Lung (tissue), 16 donors: ENCODE measurements around the gene BABAM2. TPM values are rescaled to one million over a fixed set of nuclear protein-coding genes. Genes with fewer than 3 reads are reported as not detected.

ENCODE experiments used
- ATAC-seq: fragments of 200-7000 bp; cut with Tn5 transposase; one replicate; pipeline ENCODE4 v1.9.1; 2020; ENCODE audit warnings: moderate number of reproducible peaks; ENCODE audit not compliant: insufficient read depth, low FRiP score
- DNase-seq, 3 donors: peaks; one replicate each; pipeline ENCODE4 v3.0.0-alpha.2; 2013 to 2017
- H3K27ac ChIP-seq, 2 donors: one replicate each; pipeline ENCODE4 v1.5.1; 2013; ENCODE audit warnings: mild to moderate bottlenecking in 2 of 2, moderate library complexity in 2 of 2, control low read depth in 1 of 2, inconsistent platforms in 1 of 2, low read depth in 1 of 2, low read length in 1 of 2
- H3K27me3 ChIP-seq, 3 donors: one replicate each; pipeline ENCODE4 v1.5.1; 2013; ENCODE audit warnings: low read length in 2 of 3; ENCODE audit not compliant: control insufficient read depth in 3 of 3, insufficient read depth in 3 of 3
- H3K36me3 ChIP-seq, 4 donors: one replicate each; pipeline ENCODE4 v1.5.1; 2013; ENCODE audit warnings: low read length in 4 of 4, mild to moderate bottlenecking in 1 of 4, moderate library complexity in 1 of 4; ENCODE audit not compliant: control insufficient read depth in 4 of 4, insufficient read depth in 4 of 4
- H3K4me1 ChIP-seq, 5 donors: one replicate each; pipeline ENCODE4 v1.5.1; 2013; ENCODE audit warnings: low read length in 5 of 5, mild to moderate bottlenecking in 2 of 5, moderate library complexity in 1 of 5; ENCODE audit not compliant: control insufficient read depth in 5 of 5, insufficient read depth in 5 of 5
- H3K4me3 ChIP-seq: one replicate; pipeline ENCODE4 v1.5.1; 2013; ENCODE audit warnings: mild to moderate bottlenecking, control low read depth, moderate library complexity
- H3K9ac ChIP-seq, 2 donors: one replicate each; pipeline ENCODE4 v1.5.1; 2013; ENCODE audit warnings: low read length in 2 of 2, control low read depth in 1 of 2; ENCODE audit not compliant: insufficient read depth in 1 of 2
- H3K9me3 ChIP-seq, 4 donors: one replicate each; pipeline ENCODE4 v1.5.1; 2013; ENCODE audit warnings: low read length in 3 of 4, mild to moderate bottlenecking in 1 of 4, moderate library complexity in 1 of 4; ENCODE audit not compliant: control insufficient read depth in 4 of 4, insufficient read depth in 3 of 4
- CTCF ChIP-seq: IDR thresholded peaks from 2 replicates; pipeline ENCODE4 v1.5.1; 2012; ENCODE audit warnings: mild to moderate bottlenecking; ENCODE audit errors: control extremely low read depth, extremely low read depth
- WGBS, 2 donors: extraction: QIAGEN DNeasy Blood & Tissue Kit; methylation state at CpG; one replicate each; pipeline ENCODE4 v1.1.7; 2013; 5-methylcytosine and 5-hydroxymethylcytosine counted together
- long read RNA-seq, 5 donors: transcript quantifications; one replicate each; lab custom pipeline, GENCODE V29; 2026
- polyA plus RNA-seq, 2 donors: library from polyadenylated mRNA; stranded (reverse); fragments of 200-250 nt; gene quantifications; one replicate each; pipeline ENCODE4 v1.2.1, GENCODE V29; 2013
- total RNA-seq, 2 donors: library from RNA; depleted of rRNA in 1 of 2; stranded (reverse); fragments of >200 nt in 1 of 2; gene quantifications; one replicate each; pipeline ENCODE4 v1.2.1, GENCODE V29; 2014 to 2021
- donor health status: control.
- donor health status: control.
- donor health status: Bipolar disorder and iron deficiency.
- donor health status: healthy.
- donor health status: DM: yes; HTN: yes; CAD: no.

BABAM2 gene
- 10 to 100 TPM; 40.9 to 43.3 TPM for total RNA-seq
- polyA plus RNA-seq, result 10 to 100 TPM; 19.0 to 26.4 TPM
- long read RNA-seq, donor 1, partial matches to known transcripts, result 0 of 2 reads
- long read RNA-seq, donor 1, other reads (novel, unspliced or antisense), result 0 of 2 reads
- long read RNA-seq, donor 2, partial matches to known transcripts, result 0 of 3 reads
- long read RNA-seq, donor 2, other reads (novel, unspliced or antisense), result 0 of 3 reads
- long read RNA-seq, donor 3, partial matches to known transcripts, result 0 of 4 reads
- long read RNA-seq, donor 3, other reads (novel, unspliced or antisense), result 0 of 4 reads
- long read RNA-seq, donor 4, partial matches to known transcripts, result 0 of 2 reads
- long read RNA-seq, donor 4, other reads (novel, unspliced or antisense), result 0 of 2 reads
- long read RNA-seq, donor 5, transcript BABAM2-204 (12 exons, 1,657 nt), result major isoform, 8 of 19 reads
- long read RNA-seq, donor 5, partial matches to known transcripts, result 7 of 19 reads
- long read RNA-seq, donor 5, other reads (novel, unspliced or antisense), result 0 of 19 reads

- peak within 1 kb of the TSS; percentile 90 to 92 for H3K9ac ChIP-seq
- peak within 1 kb of the TSS; percentile 74 for H3K4me3 ChIP-seq
- no peak for TF ChIP-seq CTCF
- H3K4me1 ChIP-seq, result peaks cover 0 to 15% (median 0%) of the 10 kb centered on the region in 5 donors
- peak within 1 kb of the TSS; percentile 81 to 92 for H3K27ac ChIP-seq
- peaks cover 0 to 2% (median 0%) of the 10 kb centered on the region in 4 donors for H3K36me3 ChIP-seq
- ATAC-seq (peak; percentile 99), DNase-seq (peak; percentile 88 to 93 (median 90))
- no peaks in the 10 kb centered on the region for H3K27me3 ChIP-seq
- WGBS, 2 donors, result 0 to 1% methylated on average over 73 to 79 of the region's 79 CpGs
- H3K9me3 ChIP-seq, result no peaks in the 10 kb centered on the region
Observed at GRCh38 chr2:27890146-27890923, at the start of gene BABAM2, which contains the start of gene RBKS. TSS of gene BABAM2 (plus strand) at chr2:27890729. CDS start at chr2:27894557, 3,828 bp downstream. TSS of gene RBKS (minus strand) at chr2:27890387. CDS start at chr2:27890345, 42 bp downstream.

DNA sequence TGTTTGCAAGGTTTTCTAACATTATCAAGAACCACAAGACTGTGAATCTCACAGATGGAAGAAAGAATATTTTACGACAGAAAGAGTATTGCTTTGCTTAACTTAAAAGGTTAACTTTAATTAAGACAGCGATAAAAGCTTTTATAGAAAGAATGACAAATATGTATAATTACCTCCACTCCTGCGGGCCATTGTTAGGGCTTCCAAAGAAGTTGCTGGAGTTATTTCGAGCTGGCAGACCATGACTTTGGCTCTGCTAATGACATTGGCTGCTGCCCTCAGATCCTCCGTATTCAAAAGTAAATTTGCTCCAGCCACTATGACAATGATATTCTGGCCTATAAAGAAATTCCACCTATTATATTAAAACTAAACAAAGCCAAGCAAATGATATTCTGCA is 47.6 kb upstream of the BABAM2 start:
- Histone ChIP-seq H3K4me1 (no peaks in the 10 kb centered on the region), H3K4me3 (no peak overlapping the region), H3K27ac (no peak overlapping the region), H3K36me3 (peaks cover 0 to 4% (median 0%) of the 10 kb centered on the region in 4 donors), H3K9ac (no peak overlapping the region), H3K9me3 (no peaks in the 10 kb centered on the region), H3K27me3 (no peaks in the 10 kb centered on the region)
- DNase-seq (no peak), ATAC-seq (no peak)
- no peak for TF ChIP-seq CTCF
- 86 to 90% methylated on average over 5 of the region's 5 CpGs for WGBS, 2 donors

DNA sequence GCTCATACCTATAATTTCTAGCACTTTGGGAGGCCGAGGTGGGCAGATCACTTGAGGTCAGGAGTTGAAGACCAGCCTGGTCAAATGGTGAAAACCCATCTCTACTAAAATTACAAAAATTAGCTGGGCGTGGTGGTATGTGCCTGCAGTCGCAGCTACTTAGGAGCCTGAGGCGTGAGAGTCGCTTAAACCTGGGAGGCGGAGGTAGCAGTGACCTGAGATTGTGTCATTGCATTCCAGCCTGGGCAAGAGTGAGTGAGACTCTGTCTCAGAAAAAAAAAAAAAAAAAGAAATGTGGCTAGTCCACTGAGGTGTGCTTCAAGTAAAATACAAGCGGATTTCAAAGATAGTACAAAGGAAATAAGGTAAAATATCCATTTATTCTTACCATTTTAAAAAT is 46.5 kb upstream of the BABAM2 start:
- DNase-seq (no peak), ATAC-seq (no peak)
- no peak overlapping the region for H3K4me3 ChIP-seq
- no peaks in the 10 kb centered on the region for H3K4me1 ChIP-seq
- H3K9ac ChIP-seq, result no peak overlapping the region
- no peak for TF ChIP-seq CTCF
- H3K36me3 ChIP-seq, result peaks cover 0 to 4% (median 0%) of the 10 kb centered on the region in 4 donors
- H3K27me3 ChIP-seq, result no peaks in the 10 kb centered on the region
- no peak overlapping the region for H3K27ac ChIP-seq
- H3K9me3 ChIP-seq, result no peaks in the 10 kb centered on the region
- 95 to 96% methylated on average over 7 of the region's 7 CpGs for WGBS, 2 donors
